ENCODE data around the gene TMEM59.

GRCh38 chr1:54004481-54005049, 48.4 kb downstream of the TMEM59 start:
- TF ChIP-seq CTCF (IDR thresholded peaks at IDR 0.05) (no peak), EP300 (IDR thresholded peaks at IDR 0.05) (no peak), POLR2A (IDR thresholded peaks at IDR 0.05) (no peak), POLR2AphosphoS5 (IDR thresholded peaks at IDR 0.05) (no peak)

All from stomach (tissue), 4 donors.